Mesenteric fat pad (tissue), 1 donor: Measurements from ENCODE around the gene DOCK3. TPM values are rescaled to one million over a fixed set of nuclear protein-coding genes. Genes with fewer than 3 reads are reported as not detected.
"Not testable (repeated sequence)": the region's sequence is repeated elsewhere in the genome, so short reads cannot be mapped to it uniquely, and the experiment has no call there.

Source experiments
- DNase-seq: peaks from one replicate; pipeline ENCODE4 v3.0.0-alpha.2; 2020; ENCODE audit warnings: low spot score
- total RNA-seq: library from RNA; stranded (reverse); fragmentation: NEBNext Ultra II Directional; extraction: Animal tissue kit (Norgen Biotek cat#: 25700); gene quantifications from one replicate; pipeline ENCODE4 v1.2.1, GENCODE V29; 2021
- donor health status: DM: yes; HTN: yes; CAD: no.

The DOCK3 gene
- total RNA-seq, 1 donor from 2014 or later = 0.51 TPM

- DNase-seq = no peak
Measured at GRCh38 chr3:51190199-51190598, 515.5 kb downstream of the DOCK3 start.

- no peak for DNase-seq
Measured at GRCh38 chr3:51190827-51191226, 516.1 kb downstream of the DOCK3 start.

- no peak for DNase-seq
Measured at GRCh38 chr3:51191768-51192167, 517.0 kb downstream of the DOCK3 start.

- no peak for DNase-seq
Measured at GRCh38 chr3:51198477-51198876, 523.8 kb downstream of the DOCK3 start.

GRCh38 chr3:51199296-51199695, 524.6 kb downstream of the DOCK3 start:
- DNase-seq = not testable (repeated sequence)

- no peak for DNase-seq
Measured at GRCh38 chr3:51216291-51216690, 541.6 kb downstream of the DOCK3 start.

GRCh38 chr3:51221959-51222358, 547.2 kb downstream of the DOCK3 start:
- DNase-seq = no peak

- DNase-seq = no peak
Measured at GRCh38 chr3:51224283-51224682, 549.6 kb downstream of the DOCK3 start.

GRCh38 chr3:51224843-51225242, 550.1 kb downstream of the DOCK3 start:
- no peak for DNase-seq

GRCh38 chr3:51242939-51243338, 568.2 kb downstream of the DOCK3 start:
- no peak for DNase-seq

- DNase-seq = no peak
Measured at GRCh38 chr3:51243924-51244323, 569.2 kb downstream of the DOCK3 start.

- DNase-seq = no peak
Measured at GRCh38 chr3:51245867-51246266, 571.1 kb downstream of the DOCK3 start.

GRCh38 chr3:51257870-51258269, 583.1 kb downstream of the DOCK3 start:
- no peak for DNase-seq

GRCh38 chr3:51264166-51264565, 589.4 kb downstream of the DOCK3 start:
- not testable (repeated sequence) for DNase-seq

- no peak for DNase-seq
Measured at GRCh38 chr3:51268132-51268531, 593.4 kb downstream of the DOCK3 start.

- no peak for DNase-seq
Measured at GRCh38 chr3:51269466-51269865, 594.7 kb downstream of the DOCK3 start.

GRCh38 chr3:51270559-51270958, 595.8 kb downstream of the DOCK3 start:
- DNase-seq = no peak

- no peak for DNase-seq
Measured at GRCh38 chr3:51271172-51271571, 596.4 kb downstream of the DOCK3 start.

GRCh38 chr3:51274052-51274451, 599.3 kb downstream of the DOCK3 start:
- DNase-seq = no peak

GRCh38 chr3:51275111-51275805, 600.5 kb downstream of the DOCK3 start:
- no peak for DNase-seq

- no peak for DNase-seq
Measured at GRCh38 chr3:51276046-51276445, 601.3 kb downstream of the DOCK3 start.

GRCh38 chr3:51279448-51279847, 604.7 kb downstream of the DOCK3 start:
- DNase-seq = no peak

GRCh38 chr3:51280176-51280575, 605.4 kb downstream of the DOCK3 start:
- no peak for DNase-seq

- DNase-seq = no peak
Measured at GRCh38 chr3:51282931-51283330, 608.2 kb downstream of the DOCK3 start.
